ENCODE measurements around the gene THPO. TPM values are rescaled to one million over a fixed set of nuclear protein-coding genes. Genes with fewer than 3 reads are reported as not detected.

THPO gene
- total and polyA plus RNA-seq, 9 of the 15 experiments (the other 6 are each of a cell fraction or from before 2014, with no cell fraction given) = 0.11 to 1.1 (median 0.35) TPM; not detected in 1

DNA sequence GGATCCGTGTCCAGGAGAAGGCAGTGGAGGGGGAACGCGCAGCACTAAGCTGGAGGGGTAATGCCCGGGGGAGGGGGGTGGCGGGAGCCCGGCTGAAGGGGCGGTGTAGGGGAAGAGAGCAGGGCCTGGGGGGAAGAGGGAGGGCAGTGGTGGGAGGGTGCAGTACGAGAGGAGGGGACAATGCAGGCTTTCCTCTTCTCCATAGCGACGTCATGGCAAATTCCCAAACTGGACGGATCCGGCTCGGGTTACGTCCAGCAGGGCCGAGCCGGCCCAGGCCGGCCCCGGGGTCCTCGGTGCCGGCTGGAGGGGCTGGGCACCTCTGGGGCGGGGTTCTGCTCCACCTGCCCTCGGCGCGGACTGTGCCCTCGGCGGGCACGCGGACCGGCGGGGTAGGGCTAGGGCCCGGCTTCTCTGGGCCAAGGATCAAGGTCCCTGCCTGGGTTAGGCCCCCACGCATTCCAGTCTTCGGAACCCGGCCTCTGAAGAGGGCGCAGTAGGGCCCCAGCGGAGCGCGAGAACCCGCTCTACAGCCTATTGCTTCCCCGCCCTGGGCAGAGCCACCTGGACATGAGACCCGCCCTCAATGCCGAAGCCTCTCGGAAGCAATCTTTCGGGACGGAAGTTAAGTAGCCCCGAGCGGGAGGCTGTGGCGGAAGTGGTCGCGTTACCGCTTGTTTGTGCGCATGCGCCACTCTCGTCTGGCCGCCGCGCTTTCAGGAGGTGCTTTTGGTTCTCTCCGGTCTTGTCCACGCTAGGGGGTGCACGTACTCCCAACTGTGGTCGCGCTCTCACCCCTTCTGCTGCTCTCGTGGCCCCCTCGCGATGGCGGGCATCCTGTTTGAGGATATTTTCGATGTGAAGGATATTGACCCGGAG lies 15.1 kb downstream of the THPO start (continued):
- TF ChIP-seq, protein P1, sequence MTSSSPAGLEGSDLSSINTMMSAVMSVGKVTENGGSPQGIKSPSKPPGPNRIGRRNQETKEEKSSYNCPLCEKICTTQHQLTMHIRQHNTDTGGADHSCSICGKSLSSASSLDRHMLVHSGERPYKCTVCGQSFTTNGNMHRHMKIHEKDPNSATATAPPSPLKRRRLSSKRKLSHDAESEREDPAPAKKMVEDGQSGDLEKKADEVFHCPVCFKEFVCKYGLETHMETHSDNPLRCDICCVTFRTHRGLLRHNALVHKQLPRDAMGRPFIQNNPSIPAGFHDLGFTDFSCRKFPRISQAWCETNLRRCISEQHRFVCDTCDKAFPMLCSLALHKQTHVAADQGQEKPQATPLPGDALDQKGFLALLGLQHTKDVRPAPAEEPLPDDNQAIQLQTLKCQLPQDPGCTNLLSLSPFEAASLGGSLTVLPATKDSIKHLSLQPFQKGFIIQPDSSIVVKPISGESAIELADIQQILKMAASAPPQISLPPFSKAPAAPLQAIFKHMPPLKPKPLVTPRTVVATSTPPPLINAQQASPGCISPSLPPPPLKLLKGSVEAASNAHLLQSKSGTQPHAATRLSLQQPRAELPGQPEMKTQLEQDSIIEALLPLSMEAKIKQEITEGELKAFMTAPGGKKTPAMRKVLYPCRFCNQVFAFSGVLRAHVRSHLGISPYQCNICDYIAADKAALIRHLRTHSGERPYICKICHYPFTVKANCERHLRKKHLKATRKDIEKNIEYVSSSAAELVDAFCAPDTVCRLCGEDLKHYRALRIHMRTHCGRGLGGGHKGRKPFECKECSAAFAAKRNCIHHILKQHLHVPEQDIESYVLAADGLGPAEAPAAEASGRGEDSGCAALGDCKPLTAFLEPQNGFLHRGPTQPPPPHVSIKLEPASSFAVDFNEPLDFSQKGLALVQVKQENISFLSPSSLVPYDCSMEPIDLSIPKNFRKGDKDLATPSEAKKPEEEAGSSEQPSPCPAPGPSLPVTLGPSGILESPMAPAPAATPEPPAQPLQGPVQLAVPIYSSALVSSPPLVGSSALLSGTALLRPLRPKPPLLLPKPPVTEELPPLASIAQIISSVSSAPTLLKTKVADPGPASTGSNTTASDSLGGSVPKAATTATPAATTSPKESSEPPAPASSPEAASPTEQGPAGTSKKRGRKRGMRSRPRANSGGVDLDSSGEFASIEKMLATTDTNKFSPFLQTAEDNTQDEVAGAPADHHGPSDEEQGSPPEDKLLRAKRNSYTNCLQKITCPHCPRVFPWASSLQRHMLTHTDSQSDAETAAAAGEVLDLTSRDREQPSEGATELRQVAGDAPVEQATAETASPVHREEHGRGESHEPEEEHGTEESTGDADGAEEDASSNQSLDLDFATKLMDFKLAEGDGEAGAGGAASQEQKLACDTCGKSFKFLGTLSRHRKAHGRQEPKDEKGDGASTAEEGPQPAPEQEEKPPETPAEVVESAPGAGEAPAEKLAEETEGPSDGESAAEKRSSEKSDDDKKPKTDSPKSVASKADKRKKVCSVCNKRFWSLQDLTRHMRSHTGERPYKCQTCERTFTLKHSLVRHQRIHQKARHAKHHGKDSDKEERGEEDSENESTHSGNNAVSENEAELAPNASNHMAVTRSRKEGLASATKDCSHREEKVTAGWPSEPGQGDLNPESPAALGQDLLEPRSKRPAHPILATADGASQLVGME (CRISPR knock-in tag; IDR thresholded peaks at IDR 0.05) = no peak
- peak; percentile 17 to 22; a peak in 1 of 4 replicates for TF ChIP-seq RAD21 (CRISPR knock-in tag; conservative IDR thresholded peaks at IDR 0.05 in 1 of 2, IDR thresholded peaks at IDR 0.05 in 1 of 2)
- TF ChIP-seq MEF2D (tag; conservative IDR thresholded peaks at IDR 0.05; ENCODE audit: low read depth) = no peak
- no peak for TF ChIP-seq TRIM28 (IDR thresholded peaks at IDR 0.05)
- TF ChIP-seq FOS (IDR thresholded peaks at IDR 0.05; ENCODE audit: extremely low read depth, insufficient read length) = no peak
- TF ChIP-seq, protein P2, sequence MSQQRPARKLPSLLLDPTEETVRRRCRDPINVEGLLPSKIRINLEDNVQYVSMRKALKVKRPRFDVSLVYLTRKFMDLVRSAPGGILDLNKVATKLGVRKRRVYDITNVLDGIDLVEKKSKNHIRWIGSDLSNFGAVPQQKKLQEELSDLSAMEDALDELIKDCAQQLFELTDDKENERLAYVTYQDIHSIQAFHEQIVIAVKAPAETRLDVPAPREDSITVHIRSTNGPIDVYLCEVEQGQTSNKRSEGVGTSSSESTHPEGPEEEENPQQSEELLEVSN (IDR thresholded peaks at IDR 0.05; ENCODE audit: borderline replicate concordance in 1 of 2, extremely low read depth in 1 of 2, insufficient read depth in 1 of 2, insufficient read length in 1 of 2, low read depth in 1 of 2, low read length in 1 of 2, poor library complexity in 1 of 2, severe bottlenecking in 1 of 2) = peak; percentile 63 to 87
- TF ChIP-seq POLR3G (IDR thresholded peaks at IDR 0.05; ENCODE audit: extremely low read depth, insufficient read length, insufficient replicate concordance) = no peak
- TF ChIP-seq TRIM24 (IDR thresholded peaks at IDR 0.05) = peak in 1 of 2 experiments; percentile 59; a peak in 2 of 4 replicates
- no peak for TF ChIP-seq CCAR2 (IDR thresholded peaks at IDR 0.05; ENCODE audit: low read depth, low read length)
- TF ChIP-seq TEAD2 (tag; IDR thresholded peaks at IDR 0.05) = no peak
- TF ChIP-seq, protein P3, sequence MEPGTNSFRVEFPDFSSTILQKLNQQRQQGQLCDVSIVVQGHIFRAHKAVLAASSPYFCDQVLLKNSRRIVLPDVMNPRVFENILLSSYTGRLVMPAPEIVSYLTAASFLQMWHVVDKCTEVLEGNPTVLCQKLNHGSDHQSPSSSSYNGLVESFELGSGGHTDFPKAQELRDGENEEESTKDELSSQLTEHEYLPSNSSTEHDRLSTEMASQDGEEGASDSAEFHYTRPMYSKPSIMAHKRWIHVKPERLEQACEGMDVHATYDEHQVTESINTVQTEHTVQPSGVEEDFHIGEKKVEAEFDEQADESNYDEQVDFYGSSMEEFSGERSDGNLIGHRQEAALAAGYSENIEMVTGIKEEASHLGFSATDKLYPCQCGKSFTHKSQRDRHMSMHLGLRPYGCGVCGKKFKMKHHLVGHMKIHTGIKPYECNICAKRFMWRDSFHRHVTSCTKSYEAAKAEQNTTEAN (CRISPR knock-in tag; IDR thresholded peaks at IDR 0.05) = no peak
- TF ChIP-seq, protein P4, sequence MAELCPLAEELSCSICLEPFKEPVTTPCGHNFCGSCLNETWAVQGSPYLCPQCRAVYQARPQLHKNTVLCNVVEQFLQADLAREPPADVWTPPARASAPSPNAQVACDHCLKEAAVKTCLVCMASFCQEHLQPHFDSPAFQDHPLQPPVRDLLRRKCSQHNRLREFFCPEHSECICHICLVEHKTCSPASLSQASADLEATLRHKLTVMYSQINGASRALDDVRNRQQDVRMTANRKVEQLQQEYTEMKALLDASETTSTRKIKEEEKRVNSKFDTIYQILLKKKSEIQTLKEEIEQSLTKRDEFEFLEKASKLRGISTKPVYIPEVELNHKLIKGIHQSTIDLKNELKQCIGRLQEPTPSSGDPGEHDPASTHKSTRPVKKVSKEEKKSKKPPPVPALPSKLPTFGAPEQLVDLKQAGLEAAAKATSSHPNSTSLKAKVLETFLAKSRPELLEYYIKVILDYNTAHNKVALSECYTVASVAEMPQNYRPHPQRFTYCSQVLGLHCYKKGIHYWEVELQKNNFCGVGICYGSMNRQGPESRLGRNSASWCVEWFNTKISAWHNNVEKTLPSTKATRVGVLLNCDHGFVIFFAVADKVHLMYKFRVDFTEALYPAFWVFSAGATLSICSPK (IDR thresholded peaks at IDR 0.05; ENCODE audit: borderline replicate concordance) = no peak
- TF ChIP-seq PHB2 (IDR thresholded peaks at IDR 0.05; ENCODE audit: low read depth) = no peak
- TF ChIP-seq MAFG (tag; conservative IDR thresholded peaks at IDR 0.05) = no peak

All from K562 (cell line).